ENCODE measurements around the gene KNSTRN. TPM values are rescaled to one million over a fixed set of nuclear protein-coding genes. Genes with fewer than 3 reads are reported as not detected.

Gene KNSTRN
- polyA plus RNA-seq, 3 donors: 31.3 to 39.8 (median 34.5) TPM

- no peak for DNase-seq (ENCODE audit: low read depth in 3 of 3, low spot score in 2 of 3)
These were observed 42.1 kb downstream of the KNSTRN start for GRCh38 chr15:40424483-40425115.

GRCh38 chr15:40425681-40426080 is 43.2 kb downstream of the KNSTRN start:
- no peak for DNase-seq (ENCODE audit: low read depth in 3 of 3, low spot score in 2 of 3)

DNA sequence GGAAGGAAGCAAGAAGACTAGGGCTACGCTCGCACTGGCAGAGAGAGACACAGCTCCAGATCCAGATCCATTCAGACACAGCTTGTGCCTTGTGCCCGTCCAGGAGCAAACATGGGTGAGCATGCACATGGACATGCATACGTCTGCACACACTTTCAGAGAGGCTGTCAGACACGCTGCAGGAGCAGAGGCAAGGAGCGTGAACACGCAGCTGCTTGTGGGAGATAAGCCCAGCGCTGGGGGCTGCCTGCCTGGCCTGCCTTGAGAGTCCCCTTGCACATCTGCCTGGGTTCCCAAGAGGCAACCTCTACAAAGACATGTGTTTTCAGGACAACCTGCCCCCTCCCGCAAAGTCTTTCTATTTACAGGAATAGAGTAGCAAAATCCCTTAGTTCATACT is 44.7 kb downstream of the KNSTRN start:
- DNase-seq (ENCODE audit: low read depth in 3 of 3, low spot score in 2 of 3): no peak

DNA sequence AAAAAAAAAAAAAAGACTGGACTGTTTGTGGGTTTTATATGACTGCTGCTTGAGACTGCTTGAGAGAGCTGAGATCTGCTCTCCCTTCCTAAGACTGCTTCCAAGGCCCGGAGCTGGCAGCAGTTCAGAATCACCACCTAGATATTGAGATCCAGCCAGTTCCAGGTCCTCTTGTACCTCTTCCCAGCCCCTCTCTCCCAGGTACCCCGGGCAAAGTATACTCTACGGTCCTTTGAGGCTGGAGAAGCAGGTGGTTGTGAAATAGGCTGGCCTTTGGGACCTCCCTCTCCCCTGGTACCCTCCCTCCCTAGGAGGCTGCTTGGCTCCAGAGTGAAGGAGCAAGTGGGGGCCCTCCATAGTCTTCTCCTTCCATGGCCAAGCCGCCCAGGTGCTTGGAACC is 45.7 kb downstream of the KNSTRN start:
- no peak for DNase-seq (ENCODE audit: low read depth in 3 of 3, low spot score in 2 of 3)

GRCh38 chr15:40429068-40429710 is 46.7 kb downstream of the KNSTRN start:
- no peak for DNase-seq (ENCODE audit: low read depth in 3 of 3, low spot score in 2 of 3)

GRCh38 chr15:40430271-40430805 is 47.8 kb downstream of the KNSTRN start:
- DNase-seq (ENCODE audit: low read depth in 3 of 3, low spot score in 2 of 3): no peak

GRCh38 chr15:40435023-40435709 is 52.6 kb downstream of the KNSTRN start:
- no peak for DNase-seq (ENCODE audit: low read depth in 3 of 3, low spot score in 2 of 3)

- DNase-seq (ENCODE audit: low read depth in 3 of 3, low spot score in 2 of 3): no peak
These were observed 53.2 kb downstream of the KNSTRN start for GRCh38 chr15:40435710-40436089.

DNA sequence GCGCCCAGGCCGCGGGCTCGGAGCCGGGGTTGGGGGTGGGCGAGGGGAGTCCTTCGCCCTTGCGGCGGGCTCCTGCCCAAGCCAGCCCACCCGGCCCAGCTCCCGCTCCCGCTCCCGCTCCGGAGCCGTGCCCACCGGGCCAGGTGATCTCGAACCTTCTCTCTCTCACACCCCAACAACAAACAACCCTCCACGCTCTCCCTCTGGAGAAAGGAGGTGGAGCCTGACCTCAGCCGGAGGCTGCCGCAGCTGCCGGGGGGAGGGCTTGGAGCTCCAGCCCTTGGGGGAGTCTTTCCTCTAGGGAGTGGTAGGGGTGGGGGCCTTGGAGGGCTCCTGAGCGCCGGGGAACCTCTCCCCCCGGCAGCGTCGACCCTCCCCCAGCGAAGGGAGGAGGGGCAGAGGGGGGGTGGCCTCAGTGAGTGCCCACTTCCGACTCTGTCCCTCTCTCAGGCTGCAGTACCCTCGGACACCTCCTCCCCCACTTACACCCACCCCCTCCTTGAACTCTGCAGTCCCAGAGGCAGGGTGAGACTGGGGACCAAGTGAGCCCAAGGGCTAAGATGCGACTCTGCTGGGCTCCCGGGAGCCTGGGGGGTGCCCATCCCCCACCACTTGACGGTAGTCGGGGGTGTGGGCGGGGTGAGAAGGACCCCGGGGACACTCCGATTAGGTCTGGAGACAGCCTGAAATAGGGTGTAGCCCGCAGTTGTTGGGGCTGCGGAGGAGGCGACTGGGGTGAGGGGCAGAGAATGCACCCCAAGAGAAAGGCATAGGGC is 53.8 kb downstream of the KNSTRN start:
- no peak for DNase-seq (ENCODE audit: low read depth in 3 of 3, low spot score in 2 of 3)

DNA sequence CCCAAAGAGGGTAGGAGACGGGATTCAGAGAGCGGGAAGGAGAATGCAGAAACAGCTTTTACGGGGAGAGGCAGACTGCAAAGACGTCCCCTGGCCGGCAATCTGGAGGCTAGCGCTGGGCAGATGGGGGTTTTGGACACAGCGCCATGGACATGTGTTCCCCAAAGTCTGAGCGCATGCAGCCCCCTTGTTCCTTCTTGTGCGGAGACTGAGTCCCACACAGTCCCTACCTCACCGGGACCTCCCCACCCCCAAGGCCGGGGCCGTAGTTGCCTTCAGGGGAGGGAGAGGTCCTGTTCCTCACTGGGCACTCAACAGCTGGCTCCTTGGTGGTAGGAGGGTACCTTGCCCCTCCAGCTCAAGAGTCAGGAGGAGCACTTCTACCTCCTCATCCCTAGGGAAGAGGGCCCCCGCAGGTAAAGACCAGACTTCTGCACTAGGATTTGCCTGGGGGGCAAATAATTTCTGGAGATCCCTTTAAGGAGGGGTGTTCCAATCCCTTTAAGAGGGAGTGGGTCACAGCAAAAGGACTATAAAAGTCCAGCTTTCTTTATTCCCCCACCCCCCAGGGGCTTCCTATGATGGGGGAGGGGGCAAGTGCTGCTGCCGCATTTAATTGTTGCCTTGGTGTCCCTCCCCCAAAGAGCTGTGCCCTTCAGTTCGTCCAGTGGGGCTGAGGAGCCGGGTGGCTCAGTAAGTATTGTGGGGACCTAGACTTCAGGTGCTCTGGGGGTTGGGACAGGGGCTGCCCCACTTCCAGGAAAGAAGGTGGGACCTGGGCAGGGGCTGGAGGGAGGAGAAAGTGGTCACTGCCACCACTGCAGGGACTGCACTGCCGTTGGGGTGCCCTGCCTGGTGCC is 54.6 kb downstream of the KNSTRN start:
- DNase-seq (ENCODE audit: low read depth in 3 of 3, low spot score in 2 of 3): no peak

- DNase-seq (ENCODE audit: low read depth in 3 of 3, low spot score in 2 of 3): no peak
These were observed 55.5 kb downstream of the KNSTRN start for GRCh38 chr15:40437752-40438687.

GRCh38 chr15:40438712-40439111 is 56.2 kb downstream of the KNSTRN start:
- no peak for DNase-seq (ENCODE audit: low read depth in 3 of 3, low spot score in 2 of 3)

- no peak for DNase-seq (ENCODE audit: low read depth in 3 of 3, low spot score in 2 of 3)
These were observed 57.0 kb downstream of the KNSTRN start for GRCh38 chr15:40439461-40439959.

DNA sequence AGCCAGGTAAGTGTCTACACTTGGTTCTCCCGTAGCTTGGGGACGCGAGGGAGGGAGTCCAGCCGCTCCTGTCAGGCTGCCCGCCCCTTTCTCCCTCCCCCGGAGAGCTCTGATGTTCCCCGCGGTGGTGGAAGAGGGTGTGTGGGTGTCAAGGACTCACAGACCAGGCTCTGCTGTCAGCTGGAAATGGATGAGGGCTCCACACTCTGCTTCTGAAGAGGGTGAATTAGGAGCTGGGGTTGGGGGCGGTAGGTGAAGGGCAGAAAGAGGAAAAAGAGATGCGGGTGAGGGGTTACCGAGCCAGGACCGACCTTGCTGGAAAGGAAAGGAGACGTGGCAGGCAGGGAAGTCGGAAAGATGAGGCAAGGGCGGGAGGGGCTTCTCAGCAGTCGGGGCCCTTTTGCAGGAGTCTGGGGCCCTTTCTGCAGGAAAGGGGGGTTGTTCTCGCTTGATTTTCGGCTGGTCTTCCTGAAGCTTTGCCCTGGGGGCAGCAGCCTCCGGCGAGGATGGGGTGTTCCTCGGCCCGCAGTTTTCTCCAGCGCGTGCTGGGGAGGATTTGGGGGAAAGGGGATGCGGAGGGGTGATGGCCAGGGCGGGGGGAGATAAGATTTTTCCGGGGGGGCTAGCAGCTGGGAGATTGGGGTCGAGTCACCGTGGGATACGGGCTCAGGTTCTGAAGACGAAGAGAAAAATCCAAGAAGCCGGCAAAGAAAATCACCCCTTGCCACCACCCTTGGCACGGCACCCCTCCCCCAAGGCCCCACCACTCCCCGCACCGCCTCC is 57.6 kb downstream of the KNSTRN start:
- no peak for DNase-seq (ENCODE audit: low read depth in 3 of 3, low spot score in 2 of 3)

DNA sequence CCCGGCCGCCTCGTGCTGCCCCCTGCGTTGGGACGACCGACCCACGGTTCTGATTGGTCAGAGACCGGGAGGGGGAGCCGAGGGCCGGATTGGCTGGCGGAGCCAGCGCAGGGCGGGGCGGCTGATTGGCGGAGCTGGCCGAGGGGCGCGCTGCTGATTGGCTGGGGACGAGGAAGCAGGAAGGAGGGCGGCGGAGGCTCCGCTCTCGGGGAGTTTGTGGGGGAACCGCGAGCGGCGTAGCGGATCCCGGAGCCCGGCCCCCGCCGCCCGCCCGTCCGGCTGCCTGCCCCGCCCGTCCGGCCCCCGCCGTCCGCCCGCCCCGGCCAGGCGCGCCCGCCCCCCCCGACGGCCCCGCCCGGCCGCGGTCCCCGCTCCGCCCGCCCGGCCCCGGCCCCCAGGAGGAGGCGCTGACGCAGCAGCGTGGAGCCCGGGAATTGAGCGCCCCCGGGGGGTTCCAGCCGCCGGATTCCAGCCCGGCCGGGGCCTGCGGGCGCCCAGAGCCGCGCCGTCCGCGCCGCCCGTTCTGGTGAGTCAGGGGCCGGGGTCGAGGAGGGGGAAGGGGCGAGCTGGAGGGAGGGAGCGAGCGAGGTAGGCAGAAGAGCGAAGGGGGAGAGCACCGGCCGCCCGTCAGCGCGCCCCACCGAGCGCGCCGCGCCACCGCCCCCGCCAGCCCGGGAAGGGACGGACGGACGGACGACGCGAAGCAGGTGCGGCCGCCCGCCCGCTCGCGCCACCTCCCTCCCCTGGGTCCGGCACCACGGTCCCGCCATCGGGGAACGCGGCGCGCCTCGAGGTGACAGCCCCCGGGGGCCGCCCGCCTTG is 58.4 kb downstream of the KNSTRN start, which contains the start of gene BAHD1:
BAHD1 (plus strand) TSS at position 211 of the 822 bp plus-strand sequence. CDS start 17,512 bp downstream, outside the sequence.
- peak; percentile 72 to 86 (median 84) for DNase-seq (ENCODE audit: low read depth in 3 of 3, low spot score in 2 of 3)

DNA sequence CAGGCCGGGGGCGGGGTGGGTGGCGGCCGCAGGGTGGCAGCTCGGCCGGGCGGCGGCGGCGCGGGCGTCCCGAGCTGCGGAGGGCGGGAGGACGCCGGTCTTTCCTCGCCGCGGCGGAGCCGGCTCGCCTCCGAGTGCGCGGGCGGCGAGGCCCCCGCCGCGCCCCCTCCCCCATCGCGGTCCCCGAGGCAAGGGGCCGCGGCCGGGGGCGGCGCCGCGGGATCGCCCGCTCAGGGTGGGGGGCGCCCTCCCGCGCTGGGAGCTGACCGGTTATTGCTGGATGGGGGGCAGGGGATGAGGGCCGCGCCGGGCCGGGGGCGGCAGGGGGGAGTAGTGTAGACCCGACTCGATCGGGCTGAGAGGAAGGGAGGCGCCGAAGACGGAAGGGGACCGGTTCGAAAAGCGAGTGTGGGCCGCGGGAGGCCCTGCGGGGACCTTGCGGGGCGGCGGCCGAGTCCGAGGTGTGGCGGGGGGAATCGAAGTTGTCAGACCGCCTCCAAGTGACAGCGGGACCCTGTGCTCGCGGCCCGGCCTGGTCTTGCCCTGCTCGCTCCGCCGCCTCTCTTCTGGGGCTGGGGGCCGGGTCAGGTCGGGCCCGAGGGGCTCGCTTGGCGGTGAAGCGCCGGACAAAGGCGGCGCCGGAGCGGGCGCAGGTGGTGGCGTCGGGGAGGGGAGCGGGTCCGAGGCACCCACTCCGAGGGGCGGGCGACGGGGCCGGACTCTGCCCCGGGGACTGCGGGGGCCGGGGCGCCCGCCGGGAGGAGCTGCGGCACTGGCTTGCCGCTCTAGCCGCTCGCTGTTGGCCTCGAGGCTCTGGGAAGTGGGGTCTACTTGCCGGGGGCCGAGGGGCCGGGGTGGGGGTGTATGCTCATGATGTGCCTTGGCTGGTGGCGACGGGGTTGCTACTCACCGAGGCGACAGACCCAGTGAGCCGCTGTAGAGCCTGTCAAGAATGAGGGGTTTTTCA is 59.3 kb downstream of the KNSTRN start:
- no peak for DNase-seq (ENCODE audit: low read depth in 3 of 3, low spot score in 2 of 3)

All from right renal cortex interstitium (tissue), 3 donors.